DND-41 (cell line): ENCODE measurements around the gene JAKMIP1.

ENCODE experiments used
- ATAC-seq: fragments of 200-7000 bp; cut with Tn5 transposase; 3 replicates; pipeline ENCODE4 v1.9.1; 2021; ENCODE audit warnings: low read depth; ENCODE audit not compliant: insufficient read depth
- DNase-seq: peaks from one replicate; pipeline ENCODE4 v3.0.0-alpha.2; 2020
- H2AFZ ChIP-seq: 2 replicates; pipeline ENCODE4 v1.6.0; 2012; ENCODE audit warnings: low read depth, low read length
- H3K27ac ChIP-seq: 2 replicates; pipeline ENCODE4 v1.5.1; 2012; ENCODE audit warnings: low read length, inconsistent platforms
- H3K27me3 ChIP-seq: fragments of 200-600 bp; sonication (generic); 2 replicates; pipeline ENCODE4 v1.6.0; 2012; ENCODE audit warnings: low read length, mild to moderate bottlenecking, inconsistent platforms; ENCODE audit not compliant: insufficient read depth, poor library complexity
- H3K36me3 ChIP-seq: 2 replicates; pipeline ENCODE4 v1.5.1; 2012; ENCODE audit warnings: low read length, inconsistent platforms; ENCODE audit not compliant: insufficient read depth
- H3K4me1 ChIP-seq: 2 replicates; pipeline ENCODE4 v1.5.1; 2012; ENCODE audit warnings: mild to moderate bottlenecking, low read length; ENCODE audit not compliant: insufficient read depth
- H3K4me2 ChIP-seq: 2 replicates; pipeline ENCODE4 v1.6.0; 2012; ENCODE audit warnings: mild to moderate bottlenecking, moderate library complexity, low read length, inconsistent platforms; ENCODE audit not compliant: insufficient read depth
- H3K4me3 ChIP-seq, 2 experiments: fragments of 200-600 bp in 1 of 2; shearing (Covaris generic) in 1 of 2; 2 replicates each; pipeline ENCODE4 v1.5.1; 2012 to 2016; ENCODE audit warnings: inconsistent platforms in 2 of 2, low read length in 2 of 2, mild to moderate bottlenecking in 2 of 2, low read depth in 1 of 2, moderate library complexity in 1 of 2
- H3K79me2 ChIP-seq: 2 replicates; pipeline ENCODE4 v1.6.0; 2012; ENCODE audit warnings: low read length, inconsistent platforms; ENCODE audit not compliant: insufficient read depth
- H3K9ac ChIP-seq: 2 replicates; pipeline ENCODE4 v1.6.0; 2012; ENCODE audit warnings: low read depth, mild to moderate bottlenecking, inconsistent platforms, low read length, moderate library complexity
- H3K9me3 ChIP-seq: 2 replicates; pipeline ENCODE4 v1.5.1; 2012; ENCODE audit warnings: low read length, moderate library complexity, mild to moderate bottlenecking, inconsistent platforms; ENCODE audit not compliant: insufficient read depth, severe bottlenecking
- H4K20me1 ChIP-seq: 2 replicates; pipeline ENCODE4 v1.6.0; 2012; ENCODE audit warnings: low read length; ENCODE audit not compliant: insufficient read depth
- CTCF ChIP-seq: IDR thresholded peaks from 2 replicates; pipeline ENCODE4 v1.5.1; 2012; ENCODE audit warnings: borderline replicate concordance, low read length, moderate library complexity, mild to moderate bottlenecking; ENCODE audit not compliant: poor library complexity, severe bottlenecking; ENCODE audit errors: extremely low read depth
- EZH2 ChIP-seq: IDR thresholded peaks from 3 replicates; pipeline ENCODE4 v1.6.1; 2012; ENCODE audit warnings: borderline replicate concordance, low read depth, mild to moderate bottlenecking, moderate library complexity, low read length, inconsistent platforms; ENCODE audit not compliant: severe bottlenecking

The JAKMIP1 gene

GRCh38 chr4:6022607-6023288 is 177.6 kb downstream of the JAKMIP1 start:
- Histone ChIP-seq H3K27me3 (peaks cover 2% of the 10 kb centered on the region), H3K9me3 (no peaks in the 10 kb centered on the region), H3K4me3 (no peak overlapping the region), H3K36me3 (no peaks in the 10 kb centered on the region), H3K4me2 (no peak overlapping the region), H3K9ac (no peak overlapping the region), H3K4me1 (no peaks in the 10 kb centered on the region), H4K20me1 (no peaks in the 10 kb centered on the region), H3K27ac (no peak overlapping the region), H2AFZ (no peak overlapping the region), H3K79me2 (no peaks in the 10 kb centered on the region)
- DNase-seq (no peak), ATAC-seq (no peak)
- TF ChIP-seq EZH2 (no peak), CTCF (no peak)

- no peak overlapping the region for H3K4me3 ChIP-seq
- no peak for DNase-seq
- H3K36me3 ChIP-seq = no peaks in the 10 kb centered on the region
- H4K20me1 ChIP-seq = no peaks in the 10 kb centered on the region
- no peak overlapping the region for H3K4me2 ChIP-seq
- H3K9me3 ChIP-seq = no peaks in the 10 kb centered on the region
- no peaks in the 10 kb centered on the region for H3K4me1 ChIP-seq
- no peak overlapping the region for H3K27ac ChIP-seq
- no peaks in the 10 kb centered on the region for H3K79me2 ChIP-seq
- no peak overlapping the region for H2AFZ ChIP-seq
- no peak for TF ChIP-seq EZH2
- no peak for TF ChIP-seq CTCF
- ATAC-seq = no peak
- no peak overlapping the region for H3K9ac ChIP-seq
- H3K27me3 ChIP-seq = peaks cover 2% of the 10 kb centered on the region
Measured at GRCh38 chr4:6021831-6022606, 178.3 kb downstream of the JAKMIP1 start.

GRCh38 chr4:6020613-6021012 is 179.7 kb downstream of the JAKMIP1 start:
- no peak for ATAC-seq
- H4K20me1 ChIP-seq = no peaks in the 10 kb centered on the region
- H3K4me3 ChIP-seq = no peak overlapping the region
- no peak overlapping the region for H3K27ac ChIP-seq
- H3K4me1 ChIP-seq = no peaks in the 10 kb centered on the region
- TF ChIP-seq CTCF (no peak), EZH2 (no peak)
- no peak overlapping the region for H2AFZ ChIP-seq
- no peak overlapping the region for H3K4me2 ChIP-seq
- DNase-seq = no peak
- H3K79me2 ChIP-seq = no peaks in the 10 kb centered on the region
- no peaks in the 10 kb centered on the region for H3K36me3 ChIP-seq
- H3K9ac ChIP-seq = no peak overlapping the region
- H3K27me3 ChIP-seq = peaks cover 2% of the 10 kb centered on the region
- H3K9me3 ChIP-seq = no peaks in the 10 kb centered on the region
